BLaER1 treated with 17β-estradiol and CSF1 and Interleukin-3, amounts not matched to agents 10 nM and 100 nM (cell line): Measurements from ENCODE around the gene FBXL16.
A peak's percentile ranks its signal among the peaks of the same experiment; 100 is the strongest.

Experiments used
- H3K27ac ChIP-seq, 11 experiments: shearing (Covaris generic); formaldehyde crosslinking; 2 replicates each; pipeline ENCODE4 v1.8.1; 2022
- H3K27me3 ChIP-seq, 11 experiments: shearing (Covaris generic); formaldehyde crosslinking; 2 replicates each; pipeline ENCODE4 v1.8.1; 2022
- H3K36me3 ChIP-seq, 11 experiments: shearing (Covaris generic); formaldehyde crosslinking; 2 replicates each; pipeline ENCODE4 v1.8.1; 2022
- H3K4me1 ChIP-seq, 10 experiments: shearing (Covaris generic); formaldehyde crosslinking; 2 replicates each; pipeline ENCODE4 v1.8.1; 2022
- H3K4me2 ChIP-seq, 11 experiments: shearing (Covaris generic); formaldehyde crosslinking; 2 replicates each; pipeline ENCODE4 v1.8.1; 2022
- H3K4me3 ChIP-seq, 10 experiments: shearing (Covaris generic); formaldehyde crosslinking; 2 replicates each; pipeline ENCODE4 v1.8.1; 2022
- H3K9ac ChIP-seq, 11 experiments: shearing (Covaris generic); formaldehyde crosslinking; 2 replicates each; pipeline ENCODE4 v1.8.1; 2022
- H3K9me3 ChIP-seq, 11 experiments: shearing (Covaris generic); formaldehyde crosslinking; replicated peaks in 1 of 11; 2 replicates each; pipeline ENCODE4 v1.8.1; 2022
- H4K20me1 ChIP-seq, 11 experiments: shearing (Covaris generic); formaldehyde crosslinking; 2 replicates each; pipeline ENCODE4 v1.8.1; 2022
- Cebpa-rat ChIP-seq, 11 experiments: shearing (Covaris generic); IDR thresholded peaks; 2 replicates each; pipeline ENCODE4 v1.8.1; 2022

FBXL16 gene

DNA sequence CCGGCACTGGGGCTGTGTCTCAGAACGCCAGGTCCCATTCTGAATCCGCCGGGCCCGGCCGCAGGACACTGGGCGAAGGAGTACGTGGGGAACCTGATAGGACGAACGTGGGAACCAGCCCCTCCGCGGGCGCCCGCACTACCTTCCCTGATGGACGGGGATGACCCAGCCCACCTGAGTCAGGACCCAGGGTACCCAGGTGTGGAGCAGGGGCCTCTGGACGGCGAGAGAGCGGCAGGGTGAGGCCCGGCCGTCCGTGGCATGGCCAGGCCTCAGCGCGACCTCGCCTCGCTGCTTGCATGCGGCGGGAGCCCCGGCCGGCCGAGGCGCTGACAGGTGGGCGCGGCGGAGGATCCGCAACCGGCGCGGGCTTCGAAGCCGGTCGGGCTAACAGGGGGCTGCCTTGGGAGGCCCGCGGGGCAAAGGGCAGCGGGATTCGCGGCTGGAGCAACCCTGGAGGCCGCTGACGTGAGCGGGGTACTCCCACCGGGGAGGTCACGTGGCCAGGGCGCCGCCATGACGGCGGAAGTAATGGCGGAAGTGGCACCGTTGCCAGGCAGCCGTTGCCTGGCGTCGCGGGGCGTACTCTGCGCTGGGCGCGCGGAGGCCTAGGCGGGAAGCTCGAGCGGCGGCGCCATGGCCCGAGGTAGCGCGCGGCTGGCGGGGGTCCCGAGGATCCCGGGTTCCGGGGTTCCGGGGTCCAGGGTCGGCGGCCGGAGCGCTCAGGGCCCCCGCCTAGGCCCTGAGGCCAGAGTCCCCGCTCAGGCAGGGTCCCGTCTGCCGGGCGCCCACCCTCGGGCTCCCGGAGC, 56.6 kb downstream of the FBXL16 start, which contains the start of gene WDR90:
WDR90 (plus strand) TSS at position 585 of the 809 bp plus-strand sequence; CDS start at position 637, 52 bp downstream.
- H3K9me3 ChIP-seq: no peaks in the 10 kb centered on the region
- H3K4me1 ChIP-seq: peaks cover 46 to 67% (median 56%) of the 10 kb centered on the region in 10 experiments
- H3K4me2 ChIP-seq: peak within 1 kb of the TSS; percentile 86 to 99 (median 95)
- peak within 1 kb of the TSS; percentile 79 to 91 (median 86) for H3K27ac ChIP-seq
- no peaks in the 10 kb centered on the region for H3K27me3 ChIP-seq
- peak within 1 kb of the TSS; percentile 57 to 95 (median 84) for H3K4me3 ChIP-seq
- no peak for TF ChIP-seq Cebpa-rat (IDR thresholded peaks at IDR 0.05)
- peaks cover 0 to 68% (median 41%) of the 10 kb centered on the region in 11 experiments; a peak in 19 of 22 replicates for H3K36me3 ChIP-seq
- peaks cover 14 to 69% (median 37%) of the 10 kb centered on the region in 11 experiments; a peak in 19 of 22 replicates for H4K20me1 ChIP-seq
- peak within 1 kb of the TSS; percentile 86 to 95 (median 91) for H3K9ac ChIP-seq

DNA sequence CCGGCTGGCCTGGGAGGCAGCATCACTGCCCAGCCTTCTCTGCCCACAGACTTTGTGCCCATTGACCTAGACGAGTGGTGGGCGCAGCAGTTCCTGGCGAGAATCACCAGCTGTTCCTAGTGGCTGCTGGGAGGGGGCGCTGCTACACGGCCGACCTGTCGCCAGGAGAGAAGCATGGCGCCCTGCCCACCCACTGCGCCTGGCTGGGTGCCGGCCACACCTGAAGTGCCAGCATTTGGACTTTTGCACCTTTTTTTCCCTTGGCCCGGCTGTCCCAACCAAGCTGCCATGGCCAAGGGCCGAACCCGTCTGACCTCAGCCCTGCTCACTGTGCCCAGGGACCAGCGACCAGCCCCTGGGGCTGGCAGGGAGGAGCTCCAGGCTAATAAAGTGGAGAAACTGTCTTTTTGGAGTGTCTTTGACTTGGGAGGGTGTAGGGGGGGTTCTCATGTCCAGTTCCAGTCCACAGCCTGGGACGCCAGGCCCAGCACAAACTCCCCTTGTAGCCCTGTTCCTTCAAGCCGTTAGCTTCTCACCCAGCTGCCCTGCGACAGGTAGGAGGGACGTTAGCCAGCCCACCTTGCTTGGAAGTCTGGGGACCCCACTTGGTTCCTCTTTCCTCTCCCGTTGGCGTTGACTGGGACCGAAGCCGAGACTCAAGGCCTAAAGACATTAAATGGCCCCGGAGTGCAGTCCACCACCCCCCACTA, 57.4 kb downstream of the FBXL16 start:
- peak overlapping the region; percentile 86 to 95 (median 91) for H3K9ac ChIP-seq
- H3K9me3 ChIP-seq: no peaks in the 10 kb centered on the region
- no peak for TF ChIP-seq Cebpa-rat (IDR thresholded peaks at IDR 0.05)
- H3K36me3 ChIP-seq: peaks cover 0 to 63% (median 33%) of the 10 kb centered on the region in 11 experiments; a peak in 18 of 22 replicates
- peak overlapping the region; percentile 57 to 95 (median 84) for H3K4me3 ChIP-seq
- peak overlapping the region; percentile 79 to 91 (median 86) for H3K27ac ChIP-seq
- H3K4me1 ChIP-seq: peaks cover 52 to 75% (median 64%) of the 10 kb centered on the region in 10 experiments
- peaks cover 20 to 70% (median 44%) of the 10 kb centered on the region in 11 experiments; a peak in 19 of 22 replicates for H4K20me1 ChIP-seq
- peak overlapping the region; percentile 86 to 99 (median 95) for H3K4me2 ChIP-seq
- H3K27me3 ChIP-seq: no peaks in the 10 kb centered on the region

DNA sequence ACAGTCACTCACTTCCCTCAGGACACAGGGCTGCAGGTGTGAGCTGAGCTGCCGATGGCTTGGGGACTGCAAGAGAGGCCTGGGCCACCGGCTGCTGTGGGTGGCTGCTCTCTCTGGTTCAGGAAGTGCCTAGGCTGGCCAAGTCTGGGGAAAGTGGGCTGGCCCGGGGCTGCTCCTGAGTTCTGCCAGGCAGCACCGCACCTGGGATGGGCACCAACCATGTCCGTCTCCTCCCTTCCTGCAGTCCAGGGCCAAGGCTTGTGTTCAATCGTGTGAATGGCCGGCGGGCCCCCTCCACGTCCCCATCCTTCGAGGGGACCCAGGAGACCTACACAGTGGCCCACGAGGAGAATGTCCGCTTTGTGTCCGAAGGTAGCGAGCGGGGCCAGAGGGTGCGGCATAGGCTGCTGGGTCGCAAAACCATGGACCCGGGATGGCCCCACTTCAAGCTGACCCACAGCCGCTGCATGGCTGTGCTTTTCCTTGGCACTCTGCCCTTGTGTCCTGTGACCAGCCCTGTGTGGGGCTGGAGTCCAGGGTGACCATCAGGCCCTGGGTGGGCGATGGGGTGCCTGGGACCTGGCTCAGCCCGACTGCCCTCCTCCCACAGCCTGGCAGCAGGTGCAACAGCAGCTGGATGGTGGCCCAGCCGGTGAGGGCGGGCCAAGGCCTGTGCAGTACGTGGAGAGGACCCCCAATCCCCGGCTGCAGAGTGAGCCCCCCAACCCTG, 58.3 kb downstream of the FBXL16 start:
- Histone ChIP-seq H3K9me3 (no peaks in the 10 kb centered on the region), H3K36me3 (peaks cover 0 to 54% (median 33%) of the 10 kb centered on the region in 11 experiments; a peak in 18 of 22 replicates), H3K4me2 (peak overlapping the region; percentile 86 to 99 (median 95)), H3K27ac (peak overlapping the region in 1 of 11 experiments; percentile 17; a peak in 1 of 22 replicates), H4K20me1 (peaks cover 26 to 71% (median 52%) of the 10 kb centered on the region in 11 experiments; a peak in 19 of 22 replicates), H3K4me1 (peaks cover 61 to 84% (median 72%) of the 10 kb centered on the region in 10 experiments), H3K27me3 (no peaks in the 10 kb centered on the region), H3K9ac (peak overlapping the region in 10 of 11 experiments; percentile 17 to 93 (median 74); a peak in 13 of 22 replicates), H3K4me3 (peak overlapping the region in 1 of 10 experiments; percentile 86; a peak in 2 of 20 replicates)
- TF ChIP-seq Cebpa-rat (IDR thresholded peaks at IDR 0.05): no peak

DNA sequence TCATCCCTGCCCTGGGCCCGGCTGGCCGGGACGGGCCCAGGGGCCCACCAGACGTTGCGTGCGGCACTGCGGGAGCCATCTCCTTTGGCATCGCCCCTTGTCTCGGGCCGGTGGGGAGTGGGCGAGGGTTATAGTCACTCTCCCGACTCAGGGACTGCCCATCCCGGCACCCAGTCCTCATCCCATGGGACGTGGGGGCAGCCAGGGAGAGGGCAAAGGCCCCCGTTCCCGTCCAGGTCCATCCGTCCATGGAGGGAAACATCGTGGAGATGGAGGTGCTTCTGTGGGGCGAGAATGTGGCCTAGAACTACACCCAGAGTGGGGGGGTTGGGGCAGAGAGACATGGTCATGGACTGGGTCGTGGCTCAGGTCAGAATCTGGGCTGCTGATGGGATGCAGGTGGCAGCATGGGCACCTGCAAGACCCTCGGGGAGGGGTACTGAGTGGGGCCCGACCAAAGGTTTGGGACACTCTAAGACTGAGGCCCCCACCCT, 58.9 kb downstream of the FBXL16 start:
- Histone ChIP-seq H3K9me3 (no peaks in the 10 kb centered on the region), H3K9ac (peak overlapping the region in 10 of 11 experiments; percentile 14 to 91 (median 53); a peak in 10 of 22 replicates), H3K4me3 (no peak overlapping the region), H3K4me1 (peaks cover 63 to 84% (median 72%) of the 10 kb centered on the region in 10 experiments), H3K4me2 (peak overlapping the region; percentile 86 to 99 (median 95); a peak in 21 of 22 replicates), H4K20me1 (peaks cover 26 to 66% (median 52%) of the 10 kb centered on the region in 11 experiments; a peak in 19 of 22 replicates), H3K27ac (peak overlapping the region in 2 of 11 experiments; percentile 17 to 28; a peak in 1 of 22 replicates), H3K36me3 (peaks cover 0 to 48% (median 27%) of the 10 kb centered on the region in 11 experiments; a peak in 17 of 22 replicates), H3K27me3 (no peaks in the 10 kb centered on the region)
- TF ChIP-seq Cebpa-rat (IDR thresholded peaks at IDR 0.05): no peak

DNA sequence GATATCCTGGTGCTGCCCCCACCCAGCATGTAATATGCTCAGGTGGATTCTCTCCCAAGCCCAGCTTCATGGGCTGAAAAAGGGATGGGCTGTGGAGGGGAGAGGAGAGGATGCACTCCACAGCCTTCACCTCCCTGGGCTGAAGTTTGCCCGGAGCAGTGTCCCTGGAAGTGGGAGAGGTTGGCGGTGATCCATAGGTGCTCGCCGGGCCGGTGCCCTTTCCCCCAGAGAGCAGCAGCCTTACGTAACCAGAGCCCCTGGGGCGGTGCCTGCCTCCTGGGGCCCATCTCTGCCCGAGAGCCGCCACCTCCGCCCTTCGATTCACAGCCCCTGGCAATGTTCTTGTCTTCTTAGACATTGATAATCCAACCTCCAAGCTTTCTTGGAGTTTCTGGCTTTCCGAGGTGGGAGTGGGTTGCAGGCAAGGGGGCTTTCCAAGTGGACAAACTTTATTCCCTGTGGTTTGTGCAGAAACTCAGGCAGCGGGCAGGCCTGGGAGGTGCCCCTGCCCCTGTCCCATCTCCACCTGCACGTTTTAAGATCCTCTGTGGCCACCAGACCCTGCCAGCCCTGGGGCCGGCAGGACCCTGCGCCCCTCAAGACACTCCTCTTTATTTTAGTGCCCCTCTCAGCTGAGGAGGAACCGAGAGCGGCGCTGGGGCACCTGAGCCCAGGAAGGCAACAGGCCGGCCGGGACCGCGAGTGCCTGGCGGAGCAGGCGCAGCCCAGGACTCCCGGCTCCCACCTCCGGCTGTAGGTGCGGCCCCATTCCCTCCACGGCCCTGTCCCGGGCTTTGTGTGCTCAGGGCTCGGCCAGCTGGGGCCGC, 59.5 kb downstream of the FBXL16 start:
- Histone ChIP-seq H3K4me1 (peaks cover 67 to 84% (median 77%) of the 10 kb centered on the region in 10 experiments), H3K4me2 (peak overlapping the region; percentile 86 to 99 (median 95)), H3K27ac (peak overlapping the region in 2 of 11 experiments; percentile 17 to 28; a peak in 3 of 22 replicates), H4K20me1 (peaks cover 26 to 61% (median 52%) of the 10 kb centered on the region in 11 experiments; a peak in 19 of 22 replicates), H3K27me3 (no peaks in the 10 kb centered on the region), H3K9ac (peak overlapping the region in 10 of 11 experiments; percentile 15 to 91 (median 53); a peak in 18 of 22 replicates), H3K4me3 (no peak overlapping the region), H3K9me3 (no peaks in the 10 kb centered on the region), H3K36me3 (peaks cover 0 to 41% (median 22%) of the 10 kb centered on the region in 11 experiments; a peak in 15 of 22 replicates)
- TF ChIP-seq Cebpa-rat (IDR thresholded peaks at IDR 0.05): no peak

DNA sequence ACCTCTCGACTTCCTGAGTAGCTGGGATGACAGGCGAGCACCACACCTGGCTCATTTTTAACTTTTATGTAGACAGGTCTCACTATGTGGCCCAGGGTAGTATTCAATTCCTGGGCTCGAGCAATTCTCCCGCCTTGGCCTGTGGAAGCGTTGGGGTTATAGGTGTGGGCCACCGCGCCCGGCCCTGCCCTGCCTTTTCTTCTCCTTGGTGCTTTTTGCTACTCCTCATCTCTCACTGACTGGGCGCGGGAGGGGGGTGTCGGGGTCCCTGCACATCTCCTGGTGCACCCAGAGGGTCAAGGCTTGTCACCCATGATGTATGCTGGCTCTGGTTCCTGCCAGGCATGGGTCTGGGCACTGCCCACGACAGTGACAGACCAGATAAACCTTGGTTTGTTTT, 61.0 kb downstream of the FBXL16 start:
- no peak overlapping the region for H3K27ac ChIP-seq
- no peak for TF ChIP-seq Cebpa-rat (IDR thresholded peaks at IDR 0.05)
- H4K20me1 ChIP-seq: peaks cover 26 to 60% (median 52%) of the 10 kb centered on the region in 11 experiments; a peak in 19 of 22 replicates
- peak overlapping the region in 1 of 11 experiments; percentile 39; a peak in 1 of 22 replicates for H3K9ac ChIP-seq
- H3K4me2 ChIP-seq: peak overlapping the region in 7 of 11 experiments; percentile 20 to 99 (median 98); a peak in 9 of 22 replicates
- H3K4me1 ChIP-seq: peaks cover 71 to 86% (median 77%) of the 10 kb centered on the region in 10 experiments
- H3K4me3 ChIP-seq: no peak overlapping the region
- peaks cover 0 to 37% (median 22%) of the 10 kb centered on the region in 11 experiments; a peak in 15 of 22 replicates for H3K36me3 ChIP-seq
- no peaks in the 10 kb centered on the region for H3K9me3 ChIP-seq
- no peaks in the 10 kb centered on the region for H3K27me3 ChIP-seq

DNA sequence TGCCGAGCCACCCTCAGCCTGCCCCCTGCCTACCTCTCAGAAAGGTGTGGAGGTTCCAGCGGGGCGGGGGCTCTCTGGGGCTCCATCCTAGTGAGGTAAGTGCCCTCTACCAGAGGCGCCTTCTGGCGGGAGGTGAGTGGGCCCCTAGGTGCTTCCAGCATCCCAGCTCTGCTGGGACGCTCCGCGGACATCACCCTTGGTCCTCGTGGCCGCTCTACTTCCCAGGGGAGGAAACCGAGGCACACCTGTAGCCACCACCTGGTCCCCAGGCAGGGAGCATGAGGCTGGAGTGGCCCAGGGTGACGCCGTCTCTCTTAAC, 62.6 kb downstream of the FBXL16 start:
- peak overlapping the region; percentile 78 to 91 (median 85); a peak in 21 of 22 replicates for H3K27ac ChIP-seq
- H3K4me2 ChIP-seq: peak overlapping the region; percentile 86 to 100 (median 99)
- peaks cover 76 to 92% (median 84%) of the 10 kb centered on the region in 10 experiments for H3K4me1 ChIP-seq
- H3K4me3 ChIP-seq: peak overlapping the region; percentile 76 to 95 (median 86)
- peaks cover 0 to 37% (median 22%) of the 10 kb centered on the region in 11 experiments; a peak in 15 of 22 replicates for H3K36me3 ChIP-seq
- TF ChIP-seq Cebpa-rat (IDR thresholded peaks at IDR 0.05): no peak
- no peaks in the 10 kb centered on the region for H3K27me3 ChIP-seq
- peak overlapping the region; percentile 76 to 92 (median 87) for H3K9ac ChIP-seq
- H4K20me1 ChIP-seq: peaks cover 26 to 57% (median 52%) of the 10 kb centered on the region in 11 experiments; a peak in 19 of 22 replicates
- no peaks in the 10 kb centered on the region for H3K9me3 ChIP-seq
